Colonic mucosa (tissue), 4 donors: ENCODE data around the gene PTGER4. TPM values are rescaled to one million over a fixed set of nuclear protein-coding genes. Genes with fewer than 3 reads are reported as not detected.

Experiments used
- DNase-seq: peaks from one replicate; pipeline ENCODE4 v3.0.0-alpha.2; 2020
- H3K27ac ChIP-seq: fragments of 200-600 bp; one replicate; pipeline ENCODE4 v1.8.0; 2021
- H3K27me3 ChIP-seq: fragments of 200-600 bp; one replicate; pipeline ENCODE4 v1.8.0; 2021
- H3K36me3 ChIP-seq: fragments of 200-600 bp; one replicate; pipeline ENCODE4 v1.8.0; 2021
- H3K4me1 ChIP-seq: fragments of 200-600 bp; one replicate; pipeline ENCODE4 v1.8.0; 2021; ENCODE audit warnings: mild to moderate bottlenecking
- H3K4me3 ChIP-seq: fragments of 200-600 bp; one replicate; pipeline ENCODE4 v1.8.0; 2021
- H3K9ac ChIP-seq, 2 donors: one replicate each; pipeline ENCODE4 v1.7.0; 2013; ENCODE audit warnings: control low read depth in 2 of 2, low read depth in 2 of 2, low read length in 2 of 2
- H3K9me3 ChIP-seq: fragments of 200-600 bp; one replicate; pipeline ENCODE4 v1.8.0; 2021
- intact Hi-C: fragments of 100-400 bp; cut with DNase I; formaldehyde crosslinking; loops from one replicate; pipeline ENCODE4 v1.14.1; 2022
- total RNA-seq, 2 donors: library from RNA; stranded (reverse); fragmentation: NEBNext Ultra II Directional in 1 of 2; extraction: Animal tissue kit (Norgen Biotek cat#: 25700) in 1 of 2; gene quantifications; one replicate each; pipeline ENCODE4 v1.2.1, GENCODE V29; 2021
- TF ChIP-seq, protein P1 (sequence below): fragments of 200-600 bp; IDR thresholded peaks from one replicate; pipeline ENCODE4 v1.8.0; 2022; ENCODE audit warnings: antibody characterized with exemption, mild to moderate bottlenecking
- donor health status: healthy.
- donor health status: DM: no; HTN: no; CAD: no.
- donor health status: DM: no; HTN: no; CAD: no.

PTGER4 gene
- total RNA-seq, 2 donors from 2014 or later = 28.1 to 53.4 TPM

DNA sequence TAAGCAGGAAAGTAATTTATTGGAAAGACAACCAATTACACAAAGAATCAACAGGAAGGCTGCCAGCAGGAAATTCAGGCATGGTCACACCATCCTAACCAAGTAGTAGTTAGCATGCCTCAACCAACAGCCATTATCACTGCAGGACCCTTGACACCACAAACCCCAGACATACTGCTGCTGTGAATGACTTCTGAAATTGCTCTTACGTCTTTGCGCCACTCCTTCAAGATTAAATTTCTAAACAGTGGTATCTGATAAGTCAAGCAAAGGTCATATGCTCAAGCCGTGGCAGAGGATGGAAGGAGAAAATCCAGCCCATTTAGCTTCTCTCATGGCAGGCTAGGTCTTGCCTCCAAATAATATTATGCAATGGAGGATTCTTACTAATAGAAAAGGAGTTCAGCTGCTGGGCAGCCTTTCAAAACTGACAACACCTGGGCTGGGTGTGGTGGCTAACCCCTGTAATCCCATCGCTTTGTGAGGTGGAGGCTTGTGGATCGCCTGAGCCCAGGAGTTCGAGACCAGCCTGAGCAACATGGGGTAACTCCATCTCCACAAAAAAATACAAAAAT is 5.0 kb upstream of the PTGER4 start:
- H3K4me1 ChIP-seq = no peaks in the 10 kb centered on the region
- H3K9ac ChIP-seq = no peak overlapping the region
- H3K4me3 ChIP-seq = no peak overlapping the region
- no peaks in the 10 kb centered on the region for H3K27me3 ChIP-seq
- DNase-seq = no peak
- no peaks in the 10 kb centered on the region for H3K9me3 ChIP-seq
- H3K27ac ChIP-seq = no peak overlapping the region
- intact Hi-C loops = no loop called here
- TF ChIP-seq, protein P1, sequence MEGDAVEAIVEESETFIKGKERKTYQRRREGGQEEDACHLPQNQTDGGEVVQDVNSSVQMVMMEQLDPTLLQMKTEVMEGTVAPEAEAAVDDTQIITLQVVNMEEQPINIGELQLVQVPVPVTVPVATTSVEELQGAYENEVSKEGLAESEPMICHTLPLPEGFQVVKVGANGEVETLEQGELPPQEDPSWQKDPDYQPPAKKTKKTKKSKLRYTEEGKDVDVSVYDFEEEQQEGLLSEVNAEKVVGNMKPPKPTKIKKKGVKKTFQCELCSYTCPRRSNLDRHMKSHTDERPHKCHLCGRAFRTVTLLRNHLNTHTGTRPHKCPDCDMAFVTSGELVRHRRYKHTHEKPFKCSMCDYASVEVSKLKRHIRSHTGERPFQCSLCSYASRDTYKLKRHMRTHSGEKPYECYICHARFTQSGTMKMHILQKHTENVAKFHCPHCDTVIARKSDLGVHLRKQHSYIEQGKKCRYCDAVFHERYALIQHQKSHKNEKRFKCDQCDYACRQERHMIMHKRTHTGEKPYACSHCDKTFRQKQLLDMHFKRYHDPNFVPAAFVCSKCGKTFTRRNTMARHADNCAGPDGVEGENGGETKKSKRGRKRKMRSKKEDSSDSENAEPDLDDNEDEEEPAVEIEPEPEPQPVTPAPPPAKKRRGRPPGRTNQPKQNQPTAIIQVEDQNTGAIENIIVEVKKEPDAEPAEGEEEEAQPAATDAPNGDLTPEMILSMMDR = no peak
- H3K36me3 ChIP-seq = no peaks in the 10 kb centered on the region

DNA sequence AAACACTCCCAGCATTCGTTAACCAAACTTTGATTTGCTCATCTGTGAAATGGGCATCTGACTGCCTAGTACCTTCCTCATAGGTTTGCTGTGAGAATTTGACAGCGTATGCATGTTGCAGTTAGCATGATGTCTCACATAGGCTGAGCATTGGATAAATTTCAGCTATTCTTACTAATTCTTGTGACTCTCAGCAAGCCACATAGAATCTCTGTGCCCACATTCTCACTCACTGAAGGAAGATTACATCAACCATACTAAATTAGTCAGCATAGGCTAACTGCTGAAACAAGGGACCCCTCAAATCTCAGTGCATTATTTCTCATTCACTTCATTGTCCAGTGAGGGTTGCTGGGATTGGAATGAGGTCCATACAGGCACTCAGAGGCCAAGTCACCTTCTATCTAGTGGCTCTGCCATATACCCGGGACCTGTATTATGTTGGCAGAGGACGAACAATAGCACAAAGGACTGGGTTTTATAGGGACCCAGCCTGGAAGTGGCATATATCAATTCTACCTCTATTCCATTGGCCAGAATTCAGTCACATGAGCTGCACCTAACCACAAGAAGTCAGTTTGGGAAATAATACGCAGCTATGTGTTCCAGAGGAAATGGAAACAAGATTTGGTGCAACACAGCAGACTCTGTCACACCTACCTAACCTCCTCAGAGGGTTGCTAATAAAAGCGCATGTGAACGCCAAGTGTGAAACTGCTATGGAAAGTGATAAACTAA is 4.2 kb upstream of the PTGER4 start:
- TF ChIP-seq, protein P1 = no peak
- H3K9me3 ChIP-seq = no peaks in the 10 kb centered on the region
- no peak overlapping the region for H3K9ac ChIP-seq
- H3K4me3 ChIP-seq = no peak overlapping the region
- H3K27me3 ChIP-seq = no peaks in the 10 kb centered on the region
- intact Hi-C loops = no loop called here
- no peaks in the 10 kb centered on the region for H3K36me3 ChIP-seq
- H3K4me1 ChIP-seq = no peaks in the 10 kb centered on the region
- H3K27ac ChIP-seq = no peak overlapping the region
- DNase-seq = no peak

DNA sequence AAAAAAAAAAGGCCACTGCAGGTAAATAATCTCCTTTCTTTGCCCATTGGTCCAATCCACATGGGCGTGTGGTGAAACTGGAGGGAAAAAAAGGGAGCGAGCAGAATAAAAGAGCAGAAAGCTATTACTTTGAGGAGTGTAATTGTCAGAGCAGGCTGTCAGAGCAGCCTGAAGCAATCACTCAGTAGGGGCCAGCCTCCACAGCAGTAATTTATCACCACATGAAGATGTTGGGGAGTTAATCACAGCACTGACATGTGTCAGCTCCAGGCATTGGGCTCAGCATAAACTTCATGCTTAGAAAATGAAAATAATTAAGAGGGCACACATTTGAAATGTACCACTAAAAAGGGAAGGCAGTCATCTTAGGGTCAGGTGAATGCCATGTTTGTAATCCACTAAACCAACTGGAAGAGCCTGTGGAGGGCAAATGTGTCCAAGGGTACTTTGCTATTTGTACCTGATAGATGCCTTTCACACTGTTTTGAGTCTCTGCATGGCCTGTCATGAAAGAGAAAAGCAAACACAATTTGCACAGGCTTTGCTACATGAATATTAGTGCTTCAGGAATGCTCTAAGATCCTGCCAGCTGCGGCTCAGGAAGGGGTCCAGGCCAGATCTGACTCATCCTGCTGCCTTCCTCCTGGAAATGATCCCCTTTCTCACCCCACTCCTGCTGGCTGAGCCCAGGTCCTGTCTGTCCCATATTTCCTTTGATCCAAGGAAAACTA is 2.9 kb upstream of the PTGER4 start:
- DNase-seq = peak; percentile 47
- Histone ChIP-seq H3K9ac (peak overlapping the region in 1 of 2 donors; percentile 59), H3K27ac (no peak overlapping the region), H3K9me3 (no peaks in the 10 kb centered on the region), H3K4me1 (no peaks in the 10 kb centered on the region), H3K27me3 (no peaks in the 10 kb centered on the region), H3K36me3 (no peaks in the 10 kb centered on the region), H3K4me3 (no peak overlapping the region)
- TF ChIP-seq, protein P1 = no peak
- intact Hi-C loops = no loop called here

DNA sequence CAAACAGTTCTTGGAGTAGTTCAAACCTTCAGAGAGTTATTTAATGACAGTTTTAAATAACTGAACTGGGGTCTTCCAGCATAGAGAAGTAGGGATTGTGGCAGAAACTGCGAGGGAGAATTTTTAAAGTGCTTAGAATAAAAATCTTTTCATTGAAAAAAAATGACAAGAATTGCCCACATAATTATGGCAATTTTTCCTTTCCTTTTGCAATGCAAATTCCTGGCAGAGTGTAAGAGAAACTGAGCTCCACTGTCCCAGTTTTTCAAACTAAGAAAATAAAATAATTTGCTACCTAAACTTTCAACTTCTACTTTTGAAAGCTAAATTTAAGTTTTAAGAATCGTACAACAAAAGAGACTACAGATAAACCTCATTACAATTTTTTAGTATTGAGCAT is 2.3 kb upstream of the PTGER4 start:
- no peaks in the 10 kb centered on the region for H3K9me3 ChIP-seq
- no peak overlapping the region for H3K4me3 ChIP-seq
- H3K4me1 ChIP-seq = no peaks in the 10 kb centered on the region
- H3K9ac ChIP-seq = peak overlapping the region in 1 of 2 donors; percentile 59
- intact Hi-C loops = no loop called here
- no peak for DNase-seq
- no peaks in the 10 kb centered on the region for H3K27me3 ChIP-seq
- TF ChIP-seq, protein P1 = no peak
- no peaks in the 10 kb centered on the region for H3K36me3 ChIP-seq
- peak overlapping the region; percentile 95 for H3K27ac ChIP-seq

DNA sequence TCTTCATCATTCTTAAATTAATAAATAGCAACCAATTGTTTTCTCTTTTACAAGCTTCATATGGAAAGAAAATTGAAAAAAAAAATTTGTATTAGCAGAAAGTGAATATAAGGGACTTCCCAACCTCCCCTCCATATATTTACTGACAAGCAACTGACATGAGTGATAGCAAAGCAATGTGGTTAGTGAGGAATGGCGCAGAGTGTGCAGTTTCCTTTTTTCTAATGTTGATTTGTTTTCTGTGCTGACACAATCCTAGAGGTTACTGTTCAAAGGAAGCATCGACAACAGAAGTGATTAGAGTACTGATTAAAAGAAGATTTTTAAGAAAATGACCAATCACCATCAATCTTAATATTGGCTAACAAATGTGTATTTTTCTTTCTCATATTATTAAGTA is 1.7 kb upstream of the PTGER4 start:
- intact Hi-C loops = no loop called here
- H3K9ac ChIP-seq = peak overlapping the region in 1 of 2 donors; percentile 98
- H3K27me3 ChIP-seq = no peaks in the 10 kb centered on the region
- peak overlapping the region; percentile 95 for H3K27ac ChIP-seq
- DNase-seq = no peak
- no peaks in the 10 kb centered on the region for H3K9me3 ChIP-seq
- H3K36me3 ChIP-seq = no peaks in the 10 kb centered on the region
- TF ChIP-seq, protein P1 = no peak
- peak overlapping the region; percentile 63 for H3K4me3 ChIP-seq
- H3K4me1 ChIP-seq = no peaks in the 10 kb centered on the region
